Psoas muscle (tissue), 8 donors: ENCODE results near the gene PSME3. TPM values are rescaled to one million over a fixed set of nuclear protein-coding genes. Genes with fewer than 3 reads are reported as not detected.
"Not testable (repeated sequence)": the region's sequence is repeated elsewhere in the genome, so short reads cannot be mapped to it uniquely, and the experiment has no call there.

Experiments
- ATAC-seq, 4 donors: fragments of 200-7000 bp; cut with Tn5 transposase; one replicate each; pipeline ENCODE4 v1.9.1; 2020; ENCODE audit warnings: moderate library complexity in 3 of 4, mild to moderate bottlenecking in 2 of 4
- DNase-seq, 2 donors: peaks; one replicate each; pipeline ENCODE4 v3.0.0-alpha.2; 2020
- H3K27ac ChIP-seq: fragments of 200-600 bp; one replicate; pipeline ENCODE4 v1.8.0; 2022
- H3K27me3 ChIP-seq, 3 donors: fragments of 200-600 bp in 1 of 3; one replicate each; pipeline versions ENCODE4 v1.6.1 to v1.8.0; 2013 to 2022; ENCODE audit warnings: low read length in 2 of 3, mild to moderate bottlenecking in 2 of 3, moderate library complexity in 1 of 3; ENCODE audit not compliant: insufficient read depth in 3 of 3
- H3K36me3 ChIP-seq, 2 donors: fragments of 200-600 bp in 1 of 2; one replicate each; pipeline versions ENCODE4 v1.6.1 to v1.8.0; 2013 to 2022; ENCODE audit warnings: low read depth in 1 of 2, mild to moderate bottlenecking in 1 of 2, moderate library complexity in 1 of 2; ENCODE audit not compliant: insufficient read depth in 1 of 2
- H3K4me1 ChIP-seq: fragments of 200-600 bp; one replicate; pipeline ENCODE4 v1.8.0; 2022
- H3K4me3 ChIP-seq: fragments of 200-600 bp; one replicate; pipeline ENCODE4 v1.8.0; 2022; ENCODE audit warnings: mild to moderate bottlenecking
- H3K9me3 ChIP-seq: fragments of 200-600 bp; one replicate; pipeline ENCODE4 v1.8.0; 2022
- WGBS, 3 donors: extraction: QIAGEN DNeasy Blood & Tissue Kit; methylation state at CpG; one replicate each; pipeline versions ENCODE4 v1.1.6 to v1.1.7; 2013; 5-methylcytosine and 5-hydroxymethylcytosine counted together
- intact Hi-C, 2 donors: fragments of 100-400 bp; cut with DNase I; formaldehyde crosslinking; loops; one replicate each; pipeline versions ENCODE4 v1.11.0 to v1.14.2; 2022
- polyA plus RNA-seq, 3 donors: library from polyadenylated mRNA; stranded (reverse); fragments of 200-250 nt; gene quantifications; one replicate each; pipeline ENCODE4 v1.2.3, GENCODE V29; 2013
- total RNA-seq, 4 donors: library from RNA; stranded (reverse); fragmentation: NEBNext Ultra II Directional in 2 of 4; extraction: Animal tissue kit (Norgen Biotek cat#: 25700) in 2 of 4; gene quantifications; one replicate each; pipeline versions ENCODE4 v1.2.1 to v1.2.4, GENCODE V29; 2021 to 2023
- TF ChIP-seq, protein P1 (sequence below): fragments of 200-600 bp; IDR thresholded peaks from one replicate; pipeline ENCODE4 v1.8.0; 2022; ENCODE audit warnings: antibody characterized with exemption
- donor health status: healthy with polysubstance abuse.
- donor health status: DM: no; HTN: no; CAD: no; lungs with moderate emphysema.
- donor health status: Bipolar disorder and iron deficiency.
- donor health status: healthy.
- donor health status: DM: yes; HTN: yes; CAD: no.
- donor health status: DM: no; HTN: no; CAD: no.
- donor health status: DM: no; HTN: no; CAD: no.
- donor health status: DM: yes; HTN: yes; CAD: no.

PSME3 gene
- total and polyA plus RNA-seq, 7 donors, result 61.7 to 239 (median 104) TPM

DNA sequence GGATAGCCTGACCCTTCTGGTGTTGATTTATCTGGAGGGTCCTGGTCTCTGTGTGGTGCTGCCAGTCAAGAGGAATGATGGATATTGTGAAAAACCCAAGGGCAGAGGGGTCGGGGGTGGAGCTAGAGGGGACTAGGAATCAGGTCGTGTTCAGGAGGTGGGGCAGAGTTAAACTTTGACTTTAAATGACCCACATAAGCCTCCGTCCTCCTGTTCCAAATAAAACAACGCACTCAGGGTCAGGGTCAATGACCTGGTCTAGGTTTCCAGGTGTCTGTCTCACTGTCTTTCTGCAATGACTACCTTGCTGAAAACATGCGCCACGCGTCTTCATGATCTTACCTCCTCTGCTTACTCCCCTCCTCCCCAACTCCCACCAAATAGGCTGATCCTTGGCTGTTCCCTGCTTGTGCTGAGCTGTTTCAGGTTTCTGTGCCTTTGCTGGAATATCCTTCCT, 32.5 kb downstream of the PSME3 start:
- TF ChIP-seq, protein P1, sequence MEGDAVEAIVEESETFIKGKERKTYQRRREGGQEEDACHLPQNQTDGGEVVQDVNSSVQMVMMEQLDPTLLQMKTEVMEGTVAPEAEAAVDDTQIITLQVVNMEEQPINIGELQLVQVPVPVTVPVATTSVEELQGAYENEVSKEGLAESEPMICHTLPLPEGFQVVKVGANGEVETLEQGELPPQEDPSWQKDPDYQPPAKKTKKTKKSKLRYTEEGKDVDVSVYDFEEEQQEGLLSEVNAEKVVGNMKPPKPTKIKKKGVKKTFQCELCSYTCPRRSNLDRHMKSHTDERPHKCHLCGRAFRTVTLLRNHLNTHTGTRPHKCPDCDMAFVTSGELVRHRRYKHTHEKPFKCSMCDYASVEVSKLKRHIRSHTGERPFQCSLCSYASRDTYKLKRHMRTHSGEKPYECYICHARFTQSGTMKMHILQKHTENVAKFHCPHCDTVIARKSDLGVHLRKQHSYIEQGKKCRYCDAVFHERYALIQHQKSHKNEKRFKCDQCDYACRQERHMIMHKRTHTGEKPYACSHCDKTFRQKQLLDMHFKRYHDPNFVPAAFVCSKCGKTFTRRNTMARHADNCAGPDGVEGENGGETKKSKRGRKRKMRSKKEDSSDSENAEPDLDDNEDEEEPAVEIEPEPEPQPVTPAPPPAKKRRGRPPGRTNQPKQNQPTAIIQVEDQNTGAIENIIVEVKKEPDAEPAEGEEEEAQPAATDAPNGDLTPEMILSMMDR, result no peak
- WGBS, 3 donors, result 73 to 80% (median 79%) methylated on average over 7 of the region's 7 CpGs
- intact Hi-C loops, result no loop called here
- no peaks in the 10 kb centered on the region for H3K27me3 ChIP-seq
- H3K27ac ChIP-seq, result no peak overlapping the region
- no peaks in the 10 kb centered on the region for H3K4me1 ChIP-seq
- DNase-seq, result no peak
- no peak overlapping the region for H3K4me3 ChIP-seq
- H3K36me3 ChIP-seq, result no peaks in the 10 kb centered on the region
- no peak for ATAC-seq
- peaks cover 4% of the 10 kb centered on the region for H3K9me3 ChIP-seq

DNA sequence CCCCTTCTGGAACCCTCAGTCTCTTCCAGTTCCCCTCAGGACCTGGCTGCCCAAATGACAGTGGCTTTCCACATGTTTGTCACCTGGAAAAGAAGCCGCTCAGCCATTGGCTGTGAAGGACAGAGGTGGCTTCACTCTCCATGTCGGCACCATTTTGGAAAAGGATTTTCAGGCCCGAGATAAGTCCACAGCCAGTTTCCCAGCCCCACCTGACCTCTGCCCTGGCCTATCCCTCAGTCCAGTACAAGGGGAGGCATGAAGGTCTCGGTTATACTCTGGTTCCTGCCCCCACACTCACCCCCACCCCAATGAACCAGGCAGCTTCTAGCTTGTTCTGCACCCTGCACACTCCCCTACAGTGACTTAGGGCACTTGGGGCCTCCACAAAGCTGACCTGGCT, 33.0 kb downstream of the PSME3 start:
- intact Hi-C loops, result no loop called here
- Histone ChIP-seq H3K27ac (no peak overlapping the region), H3K9me3 (peaks cover 5% of the 10 kb centered on the region), H3K4me1 (no peaks in the 10 kb centered on the region), H3K36me3 (no peaks in the 10 kb centered on the region), H3K4me3 (no peak overlapping the region), H3K27me3 (no peaks in the 10 kb centered on the region)
- TF ChIP-seq, protein P1, result no peak
- no peak for ATAC-seq
- 79 to 86% (median 85%) methylated on average over 4 of the region's 4 CpGs for WGBS, 3 donors
- no peak for DNase-seq

DNA sequence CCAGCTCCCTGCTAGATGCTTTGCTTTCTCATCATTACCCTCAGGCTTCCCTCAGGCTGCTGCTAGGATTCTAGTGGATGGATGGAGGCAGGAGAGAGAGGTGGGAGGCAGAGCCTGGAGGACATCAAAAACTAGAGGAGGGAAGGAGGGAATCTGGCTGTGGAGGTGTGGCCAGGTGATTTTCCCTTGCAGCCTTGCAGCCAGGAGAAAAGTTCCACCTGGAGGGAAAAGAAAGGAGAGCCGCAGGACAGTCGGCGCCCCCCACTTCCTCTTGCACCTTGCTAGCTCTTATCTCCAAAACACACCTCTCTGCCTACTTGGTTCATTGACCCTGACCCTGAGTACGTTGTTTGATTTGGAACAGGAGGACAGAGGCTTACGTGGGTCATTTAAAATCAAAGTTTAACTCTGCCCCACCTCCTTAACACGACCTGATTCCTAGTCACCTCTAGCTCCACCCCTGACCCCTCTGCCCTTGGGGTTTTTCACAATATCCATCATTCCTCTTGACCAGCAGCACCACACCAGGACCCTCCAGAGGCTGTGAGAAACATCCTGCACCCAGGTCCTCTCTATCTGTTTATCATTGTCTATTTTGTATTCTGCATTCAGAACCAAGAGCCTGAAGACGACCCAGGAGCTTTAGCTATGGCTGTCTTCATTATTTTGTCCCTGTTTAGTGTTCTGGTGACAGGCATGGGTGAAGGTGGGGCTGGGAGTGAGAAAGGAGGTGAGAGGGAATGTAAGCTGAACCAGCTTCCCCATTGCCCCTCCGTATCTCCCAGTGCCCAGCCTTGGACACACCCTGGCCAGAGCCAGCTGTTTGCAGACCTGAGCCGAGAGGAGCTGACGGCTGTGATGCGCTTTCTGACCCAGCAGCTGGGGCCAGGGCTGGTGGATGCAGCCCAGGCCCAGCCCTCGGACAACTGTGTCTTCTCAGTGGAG, 33.7 kb downstream of the PSME3 start:
- Histone ChIP-seq H3K4me3 (no peak overlapping the region), H3K4me1 (no peaks in the 10 kb centered on the region), H3K9me3 (peaks cover 5% of the 10 kb centered on the region), H3K36me3 (no peaks in the 10 kb centered on the region), H3K27ac (no peak overlapping the region), H3K27me3 (no peaks in the 10 kb centered on the region)
- ATAC-seq (no peak), DNase-seq (no peak)
- intact Hi-C loops, result no loop called here
- TF ChIP-seq, protein P1, result no peak
- WGBS, 3 donors, result 52 to 61% (median 61%) methylated on average over 8 to 12 of the region's 12 CpGs

DNA sequence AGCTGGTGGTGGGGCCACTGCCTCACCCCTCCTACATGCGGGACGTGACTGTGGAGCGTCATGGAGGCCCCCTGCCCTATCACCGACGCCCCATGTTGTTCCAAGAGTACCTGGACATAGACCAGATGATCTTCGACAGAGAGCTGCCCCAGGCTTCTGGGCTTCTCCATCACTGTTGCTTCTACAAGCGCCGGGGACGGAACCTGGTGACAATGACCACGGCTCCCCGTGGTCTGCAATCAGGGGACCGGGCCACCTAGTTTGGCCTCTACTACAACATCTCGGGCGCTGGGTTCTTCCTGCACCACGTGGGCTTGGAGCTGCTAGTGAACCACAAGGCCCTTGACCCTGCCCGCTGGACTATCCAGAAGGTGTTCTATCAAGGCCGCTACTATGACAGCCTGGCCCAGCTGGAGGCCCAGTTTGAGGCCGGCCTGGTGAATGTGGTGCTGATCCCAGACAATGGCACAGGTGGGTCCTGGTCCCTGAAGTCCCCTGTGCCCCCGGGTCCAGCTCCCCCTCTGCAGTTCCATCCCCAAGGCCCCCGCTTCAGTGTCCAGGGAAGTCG, 34.6 kb downstream of the PSME3 start:
- not testable (repeated sequence) for DNase-seq, ATAC-seq

DNA sequence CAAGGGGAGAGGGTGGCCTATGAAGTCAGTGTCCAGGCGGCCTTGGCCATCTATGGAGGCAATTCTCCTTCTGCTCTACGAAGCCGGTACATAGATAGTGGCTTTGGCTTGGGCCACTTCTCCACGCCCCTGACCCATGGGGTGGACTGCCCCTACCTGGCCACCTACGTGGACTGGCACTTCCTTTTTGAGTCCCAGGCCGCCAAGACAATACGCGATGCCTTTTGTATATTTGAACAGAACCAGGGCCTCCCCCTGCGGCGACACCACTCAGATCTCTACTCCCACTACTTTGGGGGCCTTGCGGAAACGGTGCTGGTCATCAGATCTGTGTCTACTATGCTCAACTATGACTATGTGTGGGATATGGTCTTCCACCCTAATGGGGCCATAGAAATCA, 35.1 kb downstream of the PSME3 start:
- Histone ChIP-seq H3K36me3 (no peaks in the 10 kb centered on the region), H3K9me3 (peaks cover 5% of the 10 kb centered on the region), H3K4me1 (no peaks in the 10 kb centered on the region), H3K27me3 (no peaks in the 10 kb centered on the region), H3K27ac (no peak overlapping the region), H3K4me3 (no peak overlapping the region)
- ATAC-seq (no peak), DNase-seq (no peak)
- TF ChIP-seq, protein P1, result no peak
- WGBS, 3 donors, result 93 to 96% (median 94%) methylated on average over 12 of the region's 12 CpGs
- intact Hi-C loops, result no loop called here

More for the DNA sequence above, 34.6 kb downstream of the PSME3 start:
- H3K4me1 ChIP-seq, H3K36me3 ChIP-seq, H3K27me3 ChIP-seq, H3K27ac ChIP-seq, H3K4me3 ChIP-seq, H3K9me3 ChIP-seq, intact Hi-C loops: not testable (repeated sequence)
- WGBS, 3 donors, result 88 to 98% (median 93%) methylated on average over 17 to 21 of the region's 21 CpGs
